ENCODE results near the gene SPACA7. TPM values are rescaled to one million over a fixed set of nuclear protein-coding genes. Genes with fewer than 3 reads are reported as not detected.

SPACA7 gene
- total and polyA plus RNA-seq, 12 donors = not detected

- WGBS, 4 donors = 73 to 82% (median 77%) methylated on average over 14 to 15 of the region's 15 CpGs
- H3K27ac ChIP-seq = no peak overlapping the region
Observed at GRCh38 chr13:112355274-112355838, 20.8 kb upstream of the SPACA7 start.

GRCh38 chr13:112356190-112356589, 20.0 kb upstream of the SPACA7 start:
- DNase-seq = no peak
- intact Hi-C loops (cut with DNase I) = no loop called here
- Histone ChIP-seq H3K27me3 (no peaks in the 10 kb centered on the region), H3K9me3 (replicated peaks in 1 of 3) (no peaks in the 10 kb centered on the region), H3K36me3 (replicated peaks in 1 of 2) (no peaks in the 10 kb centered on the region), H3K27ac (no peak overlapping the region), H3K4me1 (replicated peaks in 1 of 2) (no peaks in the 10 kb centered on the region), H3K4me3 (no peak overlapping the region)
- no peak for TF ChIP-seq CTCF (IDR thresholded peaks at IDR 0.05)
- TF ChIP-seq POLR2A (IDR thresholded peaks at IDR 0.05) = no peak
- WGBS, 4 donors = 75 to 85% (median 80%) methylated on average over 13 of the region's 13 CpGs

More at GRCh38 chr13:112355274-112355838, 20.8 kb upstream of the SPACA7 start:
- no peak for DNase-seq
- TF ChIP-seq CTCF (IDR thresholded peaks at IDR 0.05) (no peak), POLR2A (IDR thresholded peaks at IDR 0.05) (no peak)
- no peaks in the 10 kb centered on the region for H3K36me3 ChIP-seq (replicated peaks in 1 of 2)
- H3K27me3 ChIP-seq = no peaks in the 10 kb centered on the region
- H3K4me3 ChIP-seq = no peak overlapping the region
- H3K9me3 ChIP-seq (replicated peaks in 1 of 3) = no peaks in the 10 kb centered on the region
- no peaks in the 10 kb centered on the region for H3K4me1 ChIP-seq (replicated peaks in 1 of 2)
- intact Hi-C loops (cut with DNase I) = no loop called here

- 90 to 96% (median 92%) methylated on average over 4 of the region's 4 CpGs for WGBS, 4 donors
- no peak for DNase-seq
- intact Hi-C loops (cut with DNase I) = no loop called here
- Histone ChIP-seq H3K36me3 (replicated peaks in 1 of 2) (no peaks in the 10 kb centered on the region), H3K4me1 (replicated peaks in 1 of 2) (no peaks in the 10 kb centered on the region), H3K27ac (no peak overlapping the region), H3K4me3 (no peak overlapping the region), H3K9me3 (replicated peaks in 1 of 3) (no peaks in the 10 kb centered on the region), H3K27me3 (no peaks in the 10 kb centered on the region)
- TF ChIP-seq CTCF (IDR thresholded peaks at IDR 0.05) = no peak
- TF ChIP-seq POLR2A (IDR thresholded peaks at IDR 0.05) = no peak
Observed at GRCh38 chr13:112358156-112358555, 18.0 kb upstream of the SPACA7 start.

GRCh38 chr13:112362021-112362420, 14.1 kb upstream of the SPACA7 start:
- Histone ChIP-seq H3K4me1 (replicated peaks in 1 of 2) (no peaks in the 10 kb centered on the region), H3K9me3 (replicated peaks in 1 of 3) (no peaks in the 10 kb centered on the region), H3K27ac (no peak overlapping the region), H3K36me3 (replicated peaks in 1 of 2) (no peaks in the 10 kb centered on the region), H3K4me3 (no peak overlapping the region), H3K27me3 (peaks cover 9% of the 10 kb centered on the region)
- DNase-seq = no peak
- TF ChIP-seq POLR2A (IDR thresholded peaks at IDR 0.05) = no peak
- no peak for TF ChIP-seq CTCF (IDR thresholded peaks at IDR 0.05)
- intact Hi-C loops (cut with DNase I) = no loop called here
- WGBS, 4 donors = 52 to 64% (median 56%) methylated on average over 5 of the region's 5 CpGs

Measured in adrenal gland (tissue), 12 donors.